GM18858 (cell line): ENCODE data around the gene MEF2D.

ENCODE experiments used
- ATAC-seq: cut with Tn5 transposase; IDR thresholded peaks from one replicate; pipeline ENCODE4 v1.9.1; 2021; ENCODE audit not compliant: unreplicated experiment

Gene MEF2D

GRCh38 chr1:156471496-156472490 is 28.8 kb downstream of the MEF2D start:
- no peak for ATAC-seq

- ATAC-seq = no peak
Observed at GRCh38 chr1:156470473-156470872, 30.1 kb downstream of the MEF2D start.

- ATAC-seq = no peak
Observed at GRCh38 chr1:156468693-156469345, 31.8 kb downstream of the MEF2D start.

- no peak for ATAC-seq
Observed at GRCh38 chr1:156467906-156468305, 32.7 kb downstream of the MEF2D start.

GRCh38 chr1:156467385-156467784 is 33.2 kb downstream of the MEF2D start:
- no peak for ATAC-seq

DNA sequence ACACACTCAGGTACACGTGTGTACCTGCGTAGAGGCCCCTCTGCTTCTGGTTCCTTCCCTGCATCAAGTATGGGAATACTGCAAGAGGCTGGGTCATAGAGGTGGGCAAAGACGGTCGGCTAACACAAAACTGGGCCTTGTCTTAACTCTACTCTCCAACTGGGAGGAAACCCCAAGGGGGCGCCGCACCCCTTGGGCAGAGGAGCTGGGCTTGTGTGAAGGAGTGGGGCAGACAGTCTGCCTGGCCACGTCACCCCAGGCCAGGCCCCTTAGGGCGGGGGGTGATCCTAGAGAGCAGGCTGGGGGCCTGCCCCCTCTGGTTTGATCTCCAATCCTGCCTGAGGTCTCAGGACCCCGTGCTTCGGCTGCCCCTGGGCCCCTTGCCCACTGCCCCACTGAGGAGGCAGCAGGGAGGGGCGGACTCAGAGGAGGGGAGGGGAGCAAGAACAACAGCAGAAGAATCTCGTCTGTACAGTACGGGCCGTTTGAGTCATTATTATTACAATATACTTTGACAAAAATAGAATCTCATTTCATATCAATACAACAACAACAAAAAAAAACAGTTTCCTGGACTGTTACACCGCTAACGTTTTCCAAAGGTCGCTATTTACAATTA is 34.7 kb downstream of the MEF2D start:
- no peak for ATAC-seq

DNA sequence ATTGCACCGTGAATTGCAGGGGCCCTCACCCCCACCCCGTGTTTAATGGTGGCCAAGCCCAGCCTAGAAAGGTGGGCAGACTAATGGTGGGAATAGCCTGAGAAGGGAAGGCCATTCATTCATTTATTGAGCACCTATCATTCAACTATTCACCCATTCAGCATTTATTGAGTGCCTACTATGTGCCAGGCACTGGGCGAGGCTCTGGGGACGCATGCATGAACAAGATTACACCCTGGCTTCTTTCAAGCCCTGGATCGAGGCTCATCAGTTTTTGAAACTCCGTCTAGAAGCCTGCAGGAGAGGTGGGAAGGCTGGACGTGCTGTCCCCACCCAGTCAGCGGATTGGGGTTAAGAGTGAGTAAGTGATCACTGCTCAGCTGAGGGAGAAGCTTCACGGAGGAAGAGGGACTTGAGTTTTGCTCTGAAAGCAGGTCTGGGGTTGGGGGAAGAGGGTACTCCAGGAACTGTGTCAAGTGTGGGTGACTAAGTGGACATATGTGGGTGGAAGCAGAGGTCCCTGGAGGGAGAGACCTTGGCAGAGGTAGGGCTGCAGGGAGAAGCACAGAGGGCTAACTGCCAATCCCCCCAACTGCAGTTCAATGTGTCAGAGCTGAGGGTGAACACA is 35.6 kb downstream of the MEF2D start:
- ATAC-seq = no peak

GRCh38 chr1:156464335-156464734 is 36.2 kb downstream of the MEF2D start:
- ATAC-seq = no peak

- no peak for ATAC-seq
Observed at GRCh38 chr1:156463874-156464273, 36.7 kb downstream of the MEF2D start.

- no peak for ATAC-seq
Observed at GRCh38 chr1:156462954-156463795, 37.4 kb downstream of the MEF2D start.

DNA sequence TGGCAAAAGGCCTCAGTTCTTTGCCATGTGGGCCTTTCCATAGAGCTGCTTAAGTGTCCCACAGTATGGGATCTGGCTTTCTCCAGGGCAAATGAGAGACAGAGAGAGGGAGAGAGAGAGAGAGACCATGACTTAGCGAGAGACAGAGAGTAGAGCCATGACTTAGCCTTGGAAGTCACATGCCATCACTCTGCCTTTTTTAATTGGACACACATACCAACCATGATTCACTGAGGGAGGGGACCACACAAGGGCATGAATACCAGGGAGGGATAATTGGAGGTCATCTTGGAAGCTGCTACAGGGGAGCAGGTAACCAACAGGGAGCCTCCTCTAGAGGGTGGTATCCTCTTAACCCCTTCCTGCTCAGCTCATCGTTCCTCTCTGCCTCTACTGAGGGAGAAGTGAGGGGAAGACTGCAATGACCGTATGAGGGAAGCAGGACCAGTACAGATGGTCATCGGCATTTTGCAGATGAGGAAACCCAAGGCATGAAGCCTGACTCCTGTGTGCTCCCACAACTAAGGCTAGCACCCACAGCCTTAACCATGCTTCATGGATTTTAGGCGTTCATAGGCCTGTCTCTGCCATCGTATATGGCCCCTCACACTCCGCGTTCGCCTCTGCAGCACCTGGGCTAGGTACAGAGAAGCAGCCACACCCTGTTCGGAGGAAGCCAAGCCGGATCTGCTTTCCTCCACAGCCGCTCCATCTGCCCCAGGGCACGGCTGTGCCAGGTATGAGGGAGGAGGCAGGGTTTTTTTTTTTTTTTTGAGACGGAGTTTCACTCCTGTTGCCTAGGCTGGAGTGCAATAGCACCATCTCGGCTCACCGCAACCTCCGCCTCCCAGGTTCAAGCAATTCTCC is 38.6 kb downstream of the MEF2D start:
- ATAC-seq = no peak

GRCh38 chr1:156461109-156461508 is 39.5 kb downstream of the MEF2D start:
- no peak for ATAC-seq

DNA sequence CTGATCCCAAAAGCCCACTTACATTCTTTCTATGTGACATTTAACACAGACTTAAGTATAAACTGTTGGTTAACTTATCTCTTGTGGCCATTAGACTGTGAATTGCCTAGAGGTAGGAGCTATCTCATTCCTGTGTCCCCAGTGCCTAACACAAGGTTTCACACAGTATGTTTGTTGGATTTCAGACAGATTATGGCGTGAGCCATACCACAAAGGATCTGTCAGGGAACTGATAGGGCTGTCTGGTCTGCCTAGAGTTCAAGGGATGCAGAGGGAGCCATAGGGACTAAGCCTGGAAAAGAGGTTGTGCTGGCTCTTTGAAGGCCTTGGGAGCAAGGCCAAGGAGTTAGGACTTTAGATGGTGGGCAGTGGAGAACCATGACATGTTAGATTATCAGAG is 40.0 kb downstream of the MEF2D start:
- ATAC-seq = no peak

- ATAC-seq = no peak
Observed at GRCh38 chr1:156458181-156458503, 42.4 kb downstream of the MEF2D start.

DNA sequence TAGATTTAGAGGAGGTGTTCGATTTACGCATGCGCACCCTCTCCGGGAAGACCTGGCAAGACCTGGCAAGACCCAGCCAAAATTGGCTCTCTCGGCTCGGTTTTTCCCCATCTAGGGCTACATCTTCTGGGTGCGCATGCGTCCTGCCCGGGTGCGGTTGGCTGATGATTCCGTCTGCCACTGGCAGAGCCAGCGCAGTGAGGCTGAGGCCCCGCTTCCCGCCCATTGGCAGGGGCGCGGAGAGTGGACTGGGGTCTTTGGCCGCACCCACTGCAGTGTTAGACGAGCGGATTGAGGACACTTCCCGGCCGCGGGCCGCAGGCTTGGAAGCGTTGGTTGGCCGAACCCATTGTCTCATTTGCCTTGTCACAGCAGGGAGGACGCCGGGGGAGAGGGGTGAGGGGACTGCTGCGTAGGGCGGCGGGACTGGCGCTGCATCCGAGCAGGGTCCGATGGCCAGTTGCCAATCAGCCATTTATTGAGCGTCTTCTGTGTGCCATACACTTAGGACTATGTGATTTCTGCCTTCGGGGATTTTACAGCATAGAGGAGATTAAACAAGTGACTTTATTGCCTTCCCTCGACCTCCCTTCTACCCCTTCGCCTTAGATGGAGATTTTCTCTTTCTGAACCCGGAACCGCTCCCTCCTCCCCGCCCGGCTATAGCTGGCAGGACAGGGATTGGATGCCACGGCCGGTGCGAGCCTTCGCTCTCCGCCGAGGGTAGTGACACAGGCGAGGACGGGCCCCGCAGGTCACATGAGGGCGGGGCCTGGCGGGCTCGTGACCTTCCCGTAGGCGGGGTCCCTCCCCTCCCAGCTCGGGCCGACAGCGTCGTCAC is 43.7 kb downstream of the MEF2D start:
- peak; percentile 49 for ATAC-seq

- no peak for ATAC-seq
Observed at GRCh38 chr1:156455362-156455761, 45.2 kb downstream of the MEF2D start.

- no peak for ATAC-seq
Observed at GRCh38 chr1:156452907-156453306, 47.7 kb downstream of the MEF2D start.

DNA sequence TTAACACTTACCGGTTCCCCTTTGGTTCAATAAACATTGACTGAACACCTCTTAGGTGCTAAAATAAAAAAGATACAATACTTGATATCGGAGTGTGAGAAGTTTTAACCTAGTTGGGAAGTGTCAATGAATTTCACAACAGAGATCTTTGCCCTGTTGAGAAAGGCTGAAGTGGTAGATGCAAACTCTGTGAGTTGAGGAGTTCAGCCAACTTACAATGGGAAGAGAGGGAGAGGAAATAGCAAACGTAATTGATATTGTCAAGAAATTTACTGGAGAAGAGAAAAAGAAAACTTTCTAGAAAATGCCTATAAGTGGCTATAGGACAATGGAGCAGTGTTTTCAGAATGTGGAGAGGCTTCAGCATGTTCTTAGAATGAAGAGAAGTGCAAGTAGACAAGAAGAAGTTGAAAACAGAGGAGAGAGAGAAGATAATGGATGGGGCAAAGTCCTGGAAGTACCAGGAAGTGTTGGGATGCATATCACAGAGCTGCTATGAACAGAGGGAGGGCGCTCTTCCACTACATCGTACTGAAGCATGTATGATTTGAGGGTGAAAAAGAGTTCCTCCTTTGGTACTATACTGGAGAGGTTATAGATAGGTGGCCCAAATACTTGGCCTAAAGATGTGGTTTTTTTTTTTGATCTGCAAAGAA is 48.9 kb downstream of the MEF2D start:
- ATAC-seq = no peak
